DMS153 (cell line): ENCODE data around the gene FAM131C.
"Not testable (repeated sequence)": the region's sequence is repeated elsewhere in the genome, so short reads cannot be mapped to it uniquely, and the experiment has no call there.

ENCODE experiments used
- DNase-seq: peaks from one replicate; lab custom pipeline; 2025; lab: John Stamatoyannopoulos, UW

FAM131C gene

DNA sequence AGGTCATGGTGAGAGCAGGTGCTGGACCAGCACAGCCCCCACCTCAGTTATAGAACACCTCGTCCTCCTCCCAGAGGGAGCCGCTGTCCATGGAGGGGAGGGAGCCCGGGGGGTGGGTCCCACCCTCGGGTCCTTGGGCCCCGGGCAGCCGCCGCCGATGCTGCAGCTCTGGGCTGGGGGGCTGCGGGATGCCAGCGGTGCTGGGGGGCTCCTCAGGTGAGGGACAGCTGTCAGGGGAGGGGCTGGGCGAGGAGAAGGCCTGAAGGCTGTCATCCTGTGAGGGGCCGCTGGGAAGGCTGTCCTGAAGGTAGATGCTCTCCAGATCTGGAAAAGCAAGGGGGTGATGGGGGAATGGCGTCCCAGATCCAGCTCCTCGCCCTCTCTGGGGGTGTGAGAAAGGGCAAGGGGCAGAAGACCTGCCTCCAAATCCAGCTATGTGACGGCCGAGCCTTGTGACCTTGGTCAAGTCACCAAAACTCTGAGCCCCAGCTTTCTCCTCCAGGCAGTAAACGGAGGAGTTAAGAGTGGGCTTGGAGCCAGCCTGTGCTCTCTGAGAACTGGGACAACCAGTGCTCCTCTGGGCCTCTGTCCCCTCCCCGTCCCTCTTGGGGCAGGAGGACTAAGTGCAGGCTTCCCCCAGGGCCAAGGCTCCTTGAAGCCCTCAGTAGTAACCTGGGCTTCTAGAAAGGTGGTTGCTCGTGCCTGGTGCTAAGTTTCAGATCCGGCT, 14.9 kb downstream of the FAM131C start:
- DNase-seq: not testable (repeated sequence)

DNA sequence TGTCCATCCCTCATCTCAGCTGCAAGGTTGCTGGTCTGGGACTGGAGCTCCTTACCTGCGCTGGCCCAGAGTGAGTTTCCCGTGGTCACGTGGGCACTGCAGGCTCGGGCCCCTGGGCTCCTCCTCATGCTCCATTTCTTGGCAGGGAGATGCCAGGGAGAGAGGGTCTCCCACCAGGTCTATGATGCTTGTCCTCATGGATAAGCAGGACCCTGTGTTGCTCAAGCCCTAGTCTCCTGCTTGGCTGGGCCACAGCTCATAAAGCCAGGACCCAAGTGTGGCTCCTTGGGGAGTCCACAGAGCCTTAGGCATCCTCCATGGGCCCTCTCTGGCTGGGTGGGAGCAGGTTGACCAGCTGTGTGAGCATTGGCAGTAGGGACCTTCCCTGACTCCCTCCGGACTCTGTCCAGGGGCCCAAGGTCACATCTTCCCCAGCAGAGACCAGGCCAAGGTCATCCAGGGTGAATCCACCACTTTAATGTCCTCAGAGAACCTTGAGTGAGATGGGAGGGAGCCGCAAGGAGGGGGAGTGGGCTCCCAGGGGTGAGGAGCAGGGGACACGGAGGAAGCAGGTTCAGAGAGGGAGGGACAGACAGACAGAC, 16.0 kb downstream of the FAM131C start:
- DNase-seq: not testable (repeated sequence)

DNA sequence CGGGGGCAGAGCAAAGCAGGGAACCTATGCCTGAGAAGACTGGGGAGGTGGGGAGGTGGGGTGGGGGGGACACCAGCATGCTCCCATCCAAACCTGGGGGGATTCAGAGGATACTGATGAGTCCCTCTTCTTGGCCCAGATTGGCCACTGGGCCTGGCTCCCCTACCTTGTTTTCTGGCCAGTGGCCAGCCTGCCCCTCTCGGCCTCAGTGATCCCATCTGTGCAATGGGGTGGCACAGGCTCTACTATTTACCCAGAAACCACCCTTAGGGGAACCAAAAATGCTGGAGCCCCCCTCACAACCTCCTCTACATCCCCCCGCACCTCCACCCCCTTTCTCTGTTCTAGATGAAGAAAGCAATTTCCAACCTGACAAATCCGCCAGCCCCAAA, 16.9 kb downstream of the FAM131C start:
- DNase-seq: not testable (repeated sequence)

DNA sequence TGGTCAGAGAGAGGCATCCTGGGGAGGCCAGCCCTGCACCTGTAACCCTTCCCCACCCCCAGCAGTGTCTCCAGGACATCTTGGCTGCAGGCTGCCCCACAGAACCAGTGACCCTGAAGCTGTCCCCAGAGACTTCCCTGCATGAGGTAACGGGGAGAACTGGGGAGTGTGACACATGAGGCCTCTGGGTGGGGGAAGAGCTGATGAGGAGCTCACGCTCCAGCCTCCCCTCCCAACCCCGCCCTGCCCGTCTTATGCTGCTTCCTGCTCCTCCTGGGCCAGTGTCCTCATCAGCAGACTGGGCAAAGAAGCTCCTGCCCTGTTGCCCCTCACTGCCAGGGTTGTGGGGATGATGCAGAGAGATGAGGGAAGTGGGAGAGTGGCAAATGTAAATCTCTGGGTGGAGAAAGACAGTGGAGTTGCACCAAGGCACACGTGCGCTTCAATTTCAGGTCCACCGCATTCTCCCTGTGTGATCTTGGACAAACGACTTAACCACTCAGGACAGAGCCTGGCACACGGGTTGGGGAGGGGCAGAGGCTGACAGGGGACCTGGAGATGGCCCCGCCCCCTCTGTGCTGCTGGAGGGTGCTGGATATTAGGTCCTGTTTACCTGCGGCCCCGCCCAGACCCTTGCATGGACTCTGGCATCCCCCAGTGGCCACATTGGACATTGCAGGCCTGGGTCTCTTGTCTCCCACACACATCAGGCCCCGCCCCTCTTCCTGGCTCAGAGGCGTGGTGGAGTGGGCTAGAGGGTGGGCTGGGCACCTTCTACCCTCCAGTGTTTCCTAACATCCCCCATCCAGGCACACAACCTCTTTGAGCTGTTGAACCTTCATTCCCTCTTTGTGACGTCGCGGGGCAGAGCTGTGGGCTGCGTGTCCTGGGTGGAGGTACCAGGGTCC, 17.6 kb downstream of the FAM131C start:
- peak; percentile 81 for DNase-seq

DNA sequence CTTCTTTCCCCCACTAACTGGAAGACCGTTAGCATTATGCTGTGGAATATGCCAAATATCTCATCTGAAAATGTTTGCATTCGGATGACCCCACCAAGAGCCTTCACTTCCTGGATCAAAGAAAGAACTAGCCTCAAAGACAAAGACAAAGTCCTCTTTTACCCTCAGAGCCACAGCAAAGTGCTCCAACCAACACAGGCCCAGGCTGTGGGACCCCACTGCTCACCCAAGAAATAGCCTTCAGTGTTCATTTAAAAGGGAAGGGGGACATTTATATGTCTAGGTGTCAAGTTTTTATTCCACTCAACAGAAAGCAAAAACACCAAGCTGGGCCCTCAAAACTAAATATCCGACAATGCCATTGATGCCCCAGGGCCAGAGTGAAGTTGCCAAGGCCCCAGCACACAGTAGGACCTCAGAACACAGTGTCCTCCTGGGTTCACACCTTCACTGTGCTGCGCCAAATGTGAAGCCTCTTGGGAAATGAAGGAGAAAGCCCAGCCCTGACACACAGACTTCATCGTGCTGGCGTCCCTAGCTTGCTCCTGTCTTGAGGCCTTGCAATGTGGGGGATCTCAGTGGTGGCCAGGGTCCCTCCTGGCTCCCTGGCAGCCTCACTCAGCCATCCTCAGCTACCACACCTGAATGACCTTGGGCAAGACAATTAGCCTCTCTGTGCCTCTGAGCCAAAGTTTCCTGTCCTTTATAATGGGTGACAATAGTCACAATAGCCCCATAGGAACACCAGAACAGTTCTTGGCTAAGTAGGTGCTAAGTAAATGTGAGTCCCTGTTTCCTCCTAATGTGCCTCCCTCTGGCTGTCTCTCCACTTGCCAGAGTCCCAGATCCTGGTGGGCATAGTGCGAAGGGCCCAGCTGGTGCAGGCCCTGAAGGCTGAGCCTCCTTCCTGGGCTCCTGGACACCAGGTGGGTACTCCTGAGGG, 18.6 kb downstream of the FAM131C start:
- no peak for DNase-seq

DNA sequence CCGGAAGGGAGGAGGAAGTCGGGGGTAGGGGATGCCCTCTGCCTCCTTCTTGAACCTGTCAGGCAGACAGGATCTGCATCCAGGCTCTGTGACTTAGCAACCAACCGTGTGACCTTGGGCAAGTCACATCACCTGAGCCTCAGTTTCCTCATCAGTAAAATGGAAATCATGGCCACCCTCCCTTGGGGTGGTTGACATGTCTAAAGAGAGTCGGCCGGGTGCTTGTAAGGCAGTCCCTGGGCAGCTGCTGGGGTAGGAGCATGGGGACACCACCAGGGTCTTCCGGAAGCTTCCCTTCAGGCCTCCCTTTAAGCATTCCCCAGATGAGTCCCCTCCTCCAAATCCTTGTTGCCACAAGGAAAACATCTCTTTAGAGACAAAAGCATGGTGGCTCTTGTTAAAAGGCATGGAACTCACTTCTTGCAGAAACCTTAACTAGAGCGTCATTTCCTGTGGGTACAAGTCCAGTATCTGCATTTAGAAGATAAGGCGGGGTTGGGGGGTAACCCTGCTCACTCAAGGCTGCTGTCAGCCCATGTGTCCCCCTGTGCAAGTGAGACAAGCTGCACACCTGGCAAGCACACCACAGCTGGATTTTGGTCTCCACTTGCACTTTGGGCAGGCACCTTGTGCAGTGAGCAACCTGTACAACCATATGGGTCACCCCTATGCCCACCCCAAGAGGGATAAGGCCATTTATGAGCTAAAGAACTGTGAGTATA, 19.5 kb downstream of the FAM131C start:
- no peak for DNase-seq

DNA sequence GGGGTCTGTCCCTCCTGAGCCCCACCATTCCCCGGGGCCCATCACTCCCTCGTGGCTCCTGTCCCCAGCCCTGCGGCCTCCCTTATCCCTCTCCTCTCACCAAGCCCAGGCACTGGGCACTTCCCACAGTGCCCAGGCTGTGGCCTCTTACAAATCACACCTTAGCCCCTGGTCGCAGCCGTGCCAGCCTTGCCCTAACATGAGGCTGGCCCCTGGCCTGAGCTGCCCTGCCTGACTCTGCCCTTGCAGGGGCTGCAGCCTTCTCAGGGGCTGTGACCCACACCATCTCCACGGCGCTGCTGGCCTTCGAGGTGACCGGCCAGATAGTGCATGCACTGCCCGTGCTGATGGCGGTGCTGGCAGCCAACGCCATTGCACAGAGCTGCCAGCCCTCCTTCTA, 21.5 kb downstream of the FAM131C start:
- DNase-seq: not testable (repeated sequence)

DNA sequence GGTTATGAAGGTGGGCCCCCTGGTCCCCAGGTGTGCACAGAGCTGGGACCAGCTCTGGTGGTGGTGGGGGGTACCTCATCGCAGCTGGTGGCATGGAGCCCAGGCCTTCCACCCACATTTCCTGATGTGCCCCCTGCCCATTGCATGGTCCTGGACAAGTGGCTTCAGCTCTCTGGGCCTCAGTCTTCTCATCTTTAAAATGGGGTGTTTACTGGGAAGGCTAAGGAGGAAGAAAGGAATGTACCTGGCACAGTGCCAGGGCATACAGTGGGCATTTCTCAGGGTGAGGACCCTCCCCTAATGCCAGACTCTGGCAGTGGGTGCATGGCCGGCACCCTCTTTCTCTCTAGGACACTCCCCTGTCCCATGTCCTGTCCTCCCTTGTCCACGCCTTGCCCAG, 22.4 kb downstream of the FAM131C start:
- DNase-seq: no peak

DNA sequence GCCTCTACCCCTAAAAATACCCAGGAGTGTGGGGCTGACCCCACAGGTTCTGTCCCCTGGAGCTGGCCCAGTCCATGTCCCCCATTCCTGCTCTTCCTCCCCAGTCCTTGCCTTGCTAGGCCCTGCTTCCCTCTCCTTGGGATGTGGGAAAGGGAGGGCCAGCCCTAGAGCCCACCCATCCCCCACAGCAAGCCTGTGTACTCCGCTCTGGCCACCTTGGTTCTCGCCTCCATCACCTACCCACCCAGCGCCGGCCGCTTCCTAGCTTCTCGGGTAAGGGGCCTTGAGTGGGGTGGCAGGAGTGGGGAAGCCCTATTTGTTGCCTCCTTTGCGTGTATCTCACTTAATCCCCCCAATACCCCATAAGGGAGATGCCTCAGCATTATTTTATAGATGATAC, 23.1 kb downstream of the FAM131C start:
- DNase-seq: no peak

DNA sequence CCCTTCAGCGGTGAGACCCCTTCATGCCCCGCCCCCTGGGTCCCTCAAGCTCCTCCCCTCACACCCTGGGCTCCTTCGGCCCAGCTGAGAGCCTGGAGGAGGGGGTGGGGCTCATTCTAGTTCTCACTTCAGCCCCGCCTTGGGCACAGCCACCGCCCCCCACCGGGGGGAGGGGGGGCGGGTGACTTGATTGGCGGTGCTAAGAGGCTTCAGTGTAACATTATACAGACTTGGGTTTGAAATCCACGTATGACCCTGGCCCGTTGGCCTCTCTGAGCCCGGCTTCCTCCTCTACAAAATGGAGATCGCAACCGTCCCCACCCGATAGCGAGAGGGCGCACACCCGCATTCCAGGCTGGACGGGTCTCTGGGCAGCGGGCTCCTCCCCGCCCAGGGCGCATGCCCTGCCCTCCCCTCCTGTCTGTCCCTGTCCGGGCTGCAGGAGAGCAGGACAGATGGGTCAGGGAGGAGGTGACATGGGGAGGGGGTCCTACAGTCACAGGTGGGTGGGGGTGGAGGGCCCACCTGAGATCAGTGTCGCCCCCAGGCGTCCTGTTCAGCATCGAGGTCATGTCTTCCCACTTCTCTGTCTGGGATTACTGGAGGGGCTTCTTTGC, 24.8 kb downstream of the FAM131C start:
- no peak for DNase-seq

DNA sequence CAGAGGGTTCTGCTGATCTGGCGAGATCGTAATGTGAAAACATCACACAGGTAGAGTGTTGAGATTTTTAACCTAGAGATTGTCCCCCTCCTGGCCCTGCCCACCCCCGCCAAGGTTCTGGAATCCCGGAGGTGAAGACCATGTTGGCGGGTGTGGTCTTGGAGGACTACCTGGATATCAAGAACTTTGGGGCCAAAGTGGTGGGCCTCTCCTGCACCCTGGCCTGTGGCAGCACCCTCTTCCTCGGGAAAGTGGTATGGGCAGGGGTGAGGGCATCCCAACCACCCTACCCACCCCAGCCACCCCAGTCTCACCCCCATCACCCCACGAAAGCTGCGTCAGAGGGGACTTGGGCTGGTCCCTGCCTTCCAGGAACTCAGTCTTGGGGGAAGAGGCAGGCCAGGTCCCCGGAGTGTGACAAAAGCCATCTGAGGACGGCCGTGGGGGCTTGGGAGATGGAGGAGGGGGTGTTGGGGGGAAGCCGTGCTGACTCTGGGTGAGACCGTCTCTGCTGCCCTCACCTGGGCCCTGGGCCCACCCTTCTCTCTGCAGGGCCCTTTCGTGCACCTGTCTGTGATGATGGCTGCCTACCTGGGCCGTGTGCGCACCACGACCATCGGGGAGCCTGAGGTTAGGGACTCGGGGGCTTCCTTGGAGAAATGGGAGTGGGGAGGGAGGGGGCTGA, 25.5 kb downstream of the FAM131C start:
- DNase-seq: no peak

DNA sequence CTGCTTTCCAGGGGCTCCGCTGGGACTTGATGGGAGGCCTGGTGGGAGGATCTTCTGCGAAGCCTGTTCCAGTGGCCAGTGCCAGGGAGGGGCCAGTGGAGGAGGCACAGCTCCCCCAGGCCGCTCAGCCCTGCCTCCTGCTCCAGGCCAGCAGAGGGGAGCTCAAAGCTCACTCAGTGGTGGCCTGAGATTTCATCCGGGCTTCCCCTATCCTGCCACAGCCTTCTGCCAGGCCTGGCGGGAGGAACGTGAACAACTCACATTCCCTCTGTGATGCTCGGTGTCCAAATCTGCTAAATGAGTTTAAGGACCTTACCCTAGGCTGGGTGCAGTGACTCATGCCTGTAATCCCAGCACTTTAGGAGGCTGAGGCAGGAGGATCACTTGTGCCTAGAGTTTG, 26.6 kb downstream of the FAM131C start:
- DNase-seq: no peak

DNA sequence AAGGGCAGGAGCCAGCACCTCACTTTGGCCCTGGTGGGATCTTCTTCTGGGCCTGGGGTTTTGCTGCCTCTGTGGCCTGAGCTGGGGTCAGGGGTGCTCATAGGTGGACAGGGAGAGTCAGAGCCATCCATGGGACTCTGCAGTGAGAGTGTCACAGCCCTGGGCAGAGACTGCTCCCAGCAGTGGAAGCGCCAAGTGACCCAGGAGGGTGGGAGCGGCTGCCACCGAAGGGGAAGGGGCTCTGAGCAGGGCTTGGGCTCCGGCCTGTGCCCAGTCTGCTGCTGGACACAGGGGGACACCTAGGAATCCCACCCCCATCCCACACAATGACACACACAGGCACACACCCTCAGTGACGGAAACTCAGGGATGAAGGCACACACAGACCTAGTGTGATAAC, 29.5 kb downstream of the FAM131C start:
- no peak for DNase-seq

DNA sequence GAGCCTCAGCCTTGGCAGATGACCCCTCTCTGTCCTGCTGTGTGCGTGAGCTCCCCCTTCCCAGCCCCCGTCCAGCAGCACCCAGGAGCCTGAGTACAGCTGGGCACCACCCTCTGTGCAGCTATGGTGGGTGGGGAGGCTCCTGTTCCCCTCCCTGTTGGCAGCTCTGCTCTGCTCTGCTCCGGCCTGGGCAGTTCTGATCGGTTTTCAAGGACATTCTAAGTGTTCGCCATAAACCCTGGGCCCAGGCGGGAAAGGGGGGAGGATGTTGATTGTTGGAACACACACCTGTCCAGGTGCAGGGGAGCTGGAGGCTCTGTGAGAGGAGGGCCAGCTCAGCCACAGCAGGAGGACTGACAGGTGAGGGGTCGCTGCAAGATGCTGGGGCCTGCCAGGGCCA, 29.9 kb downstream of the FAM131C start, which contains the start of gene CLCNKB:
Gene CLCNKB, plus strand, starts transcription at position 262 of the 400 bp plus-strand sequence. CDS start 711 bp downstream, outside the sequence.
- no peak for DNase-seq

DNA sequence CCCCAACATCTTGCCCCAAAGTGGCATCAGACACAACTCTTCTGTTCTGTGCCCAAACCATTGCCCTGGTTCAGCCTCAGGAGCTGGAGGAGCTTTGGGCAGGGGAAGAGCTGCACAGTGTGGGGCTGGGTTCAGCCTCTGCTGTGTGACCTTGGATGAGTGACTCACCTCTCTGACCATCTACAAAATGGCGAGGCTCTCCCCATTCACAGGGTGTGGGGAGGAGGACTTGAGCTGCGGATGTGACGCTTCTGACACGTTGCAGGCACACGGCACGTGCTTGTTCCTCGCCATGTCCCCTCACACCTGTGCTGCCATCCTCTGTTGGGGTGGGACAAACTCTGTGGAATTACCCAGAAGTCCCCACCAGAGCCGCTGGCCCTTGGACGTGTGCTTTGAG, 30.8 kb downstream of the FAM131C start:
- DNase-seq: not testable (repeated sequence)

DNA sequence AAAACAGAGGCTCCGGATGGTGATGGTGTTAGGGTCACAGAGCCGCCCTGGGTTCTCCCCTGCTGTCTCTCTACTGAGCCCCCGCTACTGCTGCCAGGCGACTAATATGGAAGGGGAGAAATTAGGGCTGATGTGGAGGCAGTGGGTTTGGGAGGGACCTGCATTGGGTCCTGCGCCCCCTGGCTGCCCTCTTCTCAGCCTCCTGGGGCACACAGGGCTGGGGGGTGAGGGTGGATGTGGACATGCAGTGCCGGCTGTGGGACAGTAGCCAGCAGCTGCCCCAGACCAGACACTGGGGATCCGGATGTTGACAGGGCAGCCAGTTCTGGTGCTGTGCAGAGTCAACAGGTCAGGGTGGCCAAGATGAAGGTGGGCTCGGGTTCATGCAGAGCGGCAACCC, 31.4 kb downstream of the FAM131C start:
- DNase-seq: no peak

DNA sequence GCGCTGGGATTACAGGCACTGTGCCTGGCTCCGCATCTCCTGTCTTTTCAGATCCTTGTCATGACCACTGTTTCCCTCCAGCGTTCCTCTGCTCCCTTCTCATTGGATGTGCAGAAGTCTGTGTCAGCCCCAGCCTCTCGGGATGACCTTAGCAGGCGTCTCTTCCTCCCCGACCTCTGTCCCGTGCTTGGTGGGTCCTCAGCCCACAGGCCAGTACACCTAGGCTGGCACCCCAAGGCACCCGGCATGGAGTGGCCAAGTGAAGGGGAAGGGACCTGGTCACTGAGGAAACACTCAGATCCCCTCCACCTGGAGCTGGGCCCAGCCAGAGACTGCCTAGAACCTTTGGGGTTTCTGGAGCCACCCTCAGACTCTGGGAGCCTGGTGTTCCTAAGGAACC, 32.3 kb downstream of the FAM131C start:
- no peak for DNase-seq

DNA sequence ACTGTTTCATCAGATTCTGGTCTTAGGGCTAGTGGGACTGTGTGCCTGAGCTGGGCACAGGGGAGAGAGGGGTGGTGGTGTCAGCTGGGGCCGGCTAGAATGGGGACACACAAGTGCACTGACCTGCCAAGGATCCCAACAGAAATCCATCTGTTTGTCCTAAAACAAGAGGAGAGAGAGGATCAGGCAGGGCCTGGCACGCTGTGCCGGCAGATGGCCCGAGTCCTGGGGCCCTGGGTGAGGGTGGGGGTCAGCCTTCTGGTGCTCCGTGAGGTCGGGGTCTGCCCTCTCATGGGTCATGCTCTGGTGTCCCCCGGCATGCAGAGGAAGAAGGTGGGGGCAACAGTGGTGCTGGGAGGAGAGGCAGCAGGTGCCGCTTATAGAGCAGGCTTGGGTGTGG, 33.6 kb downstream of the FAM131C start:
- DNase-seq: not testable (repeated sequence)

DNA sequence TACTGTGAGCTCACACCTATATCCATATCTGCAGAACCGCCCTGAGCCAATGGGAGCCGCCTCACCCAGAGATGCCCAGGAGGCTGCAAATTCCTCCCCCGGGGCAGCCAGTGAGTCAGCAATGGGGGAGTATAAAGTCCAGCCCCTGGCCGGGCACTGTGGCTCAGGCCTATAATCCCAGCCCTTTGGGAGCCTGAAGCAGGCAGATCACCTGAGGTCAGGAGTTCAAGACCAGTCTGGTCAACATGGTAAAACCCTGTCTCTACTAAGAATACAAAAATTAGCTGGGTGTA, 34.9 kb downstream of the FAM131C start:
- no peak for DNase-seq

DNA sequence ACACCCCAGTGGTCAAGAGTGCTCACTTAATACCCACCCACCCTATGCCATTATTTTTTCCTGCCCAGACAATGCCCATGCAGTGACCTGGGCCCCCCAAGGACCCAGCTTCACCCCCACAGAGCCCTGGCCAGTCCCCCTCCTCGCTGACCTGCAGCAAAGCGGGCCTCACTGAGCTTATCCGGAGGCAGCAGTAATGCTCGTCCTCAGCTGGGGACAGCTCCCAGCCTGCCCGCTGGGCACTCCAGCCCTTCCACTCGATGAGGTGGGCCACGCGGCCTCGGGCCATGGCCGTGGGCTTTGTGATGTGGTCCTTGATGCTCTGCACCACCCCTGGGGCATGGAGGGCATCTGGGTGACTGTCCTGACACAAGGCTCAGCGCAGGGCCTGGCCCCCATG, 37.0 kb downstream of the FAM131C start:
- DNase-seq: not testable (repeated sequence)
